Stimulated activated CD8-positive, alpha-beta memory T cell treated with anti-CD3 and anti-CD28 coated beads, Interleukin-15, amount 100 ng/mL, for 24 hours (primary cell): ENCODE data around the gene TWIST1.

ENCODE experiments used
- DNase-seq: peaks from one replicate; pipeline ENCODE4 v3.0.0-alpha.2; 2020; ENCODE audit warnings: low read depth

Gene TWIST1

GRCh38 chr7:19113002-19113350, 4.5 kb downstream of the TWIST1 start:
- no peak for DNase-seq

DNA sequence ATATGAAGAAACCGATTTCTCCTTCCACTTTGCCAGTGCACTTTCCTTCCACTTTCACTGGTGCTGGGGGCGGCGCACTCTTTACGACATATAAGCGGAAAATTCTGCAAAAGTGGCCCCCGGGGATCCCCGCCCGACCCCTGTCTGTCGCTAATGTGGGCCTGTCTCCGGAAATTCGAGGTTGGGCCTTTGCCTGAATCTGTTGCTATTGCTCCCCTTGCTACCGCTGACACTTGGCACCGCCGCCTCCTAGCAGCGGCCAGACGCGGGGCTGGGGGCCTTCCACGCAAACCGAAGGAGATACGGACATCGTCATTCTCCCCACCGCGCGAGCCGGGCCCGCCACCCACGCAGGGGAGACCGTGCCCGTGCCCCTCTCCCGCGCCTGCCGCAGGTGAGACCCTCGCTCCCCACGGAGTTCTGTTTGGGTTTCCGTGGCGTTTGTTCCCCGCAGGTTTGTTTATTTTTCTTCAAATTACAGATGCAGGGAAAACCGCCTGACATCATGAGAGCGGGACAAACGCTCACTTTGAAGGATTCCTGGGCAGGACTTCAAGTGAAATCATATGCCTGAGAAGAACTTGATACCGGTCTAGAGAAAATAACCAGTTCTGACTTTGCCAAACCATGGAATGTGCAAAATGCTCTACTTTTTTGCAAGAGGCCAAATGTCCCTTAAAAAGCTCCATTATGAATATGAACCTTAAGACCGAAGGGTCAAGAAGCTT, 5.0 kb downstream of the TWIST1 start:
- no peak for DNase-seq

DNA sequence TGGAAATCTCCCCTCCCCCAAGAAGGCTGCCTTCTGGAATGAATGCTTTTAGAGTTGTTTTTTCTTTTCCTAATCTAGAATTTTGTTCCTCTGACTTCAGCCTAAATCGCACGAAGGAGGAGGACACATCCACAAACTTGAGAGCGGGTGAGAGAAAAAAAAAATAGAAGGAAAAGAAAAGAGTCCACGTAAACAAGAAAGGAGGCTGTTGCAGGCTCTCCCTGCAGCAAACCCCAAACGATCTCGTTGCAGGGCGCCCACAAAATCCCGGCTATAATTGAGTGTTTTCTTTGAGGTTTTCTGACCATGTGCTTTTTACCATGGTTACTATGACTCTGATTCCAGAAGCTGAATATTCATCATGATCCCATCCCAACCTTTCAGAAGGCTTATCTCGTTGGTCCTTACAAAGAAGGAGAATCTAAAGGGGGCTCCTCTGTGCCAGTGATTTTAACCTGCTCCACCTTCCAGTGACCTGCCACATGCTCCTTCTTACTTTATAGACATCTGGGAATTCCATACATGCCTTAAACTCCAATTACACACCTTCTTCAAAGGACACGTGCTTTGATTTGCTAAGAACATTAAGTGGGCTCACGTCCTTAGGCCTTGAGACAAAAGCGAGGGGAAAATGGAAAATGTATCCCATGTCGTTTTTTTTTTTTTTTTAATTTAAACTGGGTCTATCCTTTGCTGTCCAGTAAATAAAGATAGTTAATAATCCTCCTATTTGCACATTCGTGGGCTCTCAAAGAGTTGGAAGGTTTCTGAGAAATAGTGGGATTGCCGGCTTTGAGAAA, 5.8 kb downstream of the TWIST1 start:
- DNase-seq: no peak

DNA sequence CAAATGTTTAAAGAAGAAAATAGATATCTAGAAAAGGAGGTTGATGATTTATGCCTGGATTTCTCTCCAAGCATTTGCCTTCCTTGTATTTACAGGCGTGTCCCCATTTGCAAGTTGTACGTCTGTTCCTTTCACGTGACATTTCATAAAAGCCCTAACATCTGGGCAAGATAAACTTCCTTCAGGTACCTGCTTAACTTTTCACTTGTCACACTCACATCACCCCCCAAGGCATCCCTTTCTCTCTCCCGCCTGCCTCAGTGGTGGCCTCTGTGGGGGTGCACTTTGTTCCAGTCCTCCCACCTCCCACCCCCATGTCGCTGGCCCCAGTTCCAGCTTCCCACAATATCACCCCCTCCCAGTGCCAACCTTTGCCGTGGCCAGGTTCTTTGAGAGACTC, 6.7 kb downstream of the TWIST1 start:
- no peak for DNase-seq

- DNase-seq: no peak
These were observed 7.3 kb downstream of the TWIST1 start for GRCh38 chr7:19110026-19110730.

DNA sequence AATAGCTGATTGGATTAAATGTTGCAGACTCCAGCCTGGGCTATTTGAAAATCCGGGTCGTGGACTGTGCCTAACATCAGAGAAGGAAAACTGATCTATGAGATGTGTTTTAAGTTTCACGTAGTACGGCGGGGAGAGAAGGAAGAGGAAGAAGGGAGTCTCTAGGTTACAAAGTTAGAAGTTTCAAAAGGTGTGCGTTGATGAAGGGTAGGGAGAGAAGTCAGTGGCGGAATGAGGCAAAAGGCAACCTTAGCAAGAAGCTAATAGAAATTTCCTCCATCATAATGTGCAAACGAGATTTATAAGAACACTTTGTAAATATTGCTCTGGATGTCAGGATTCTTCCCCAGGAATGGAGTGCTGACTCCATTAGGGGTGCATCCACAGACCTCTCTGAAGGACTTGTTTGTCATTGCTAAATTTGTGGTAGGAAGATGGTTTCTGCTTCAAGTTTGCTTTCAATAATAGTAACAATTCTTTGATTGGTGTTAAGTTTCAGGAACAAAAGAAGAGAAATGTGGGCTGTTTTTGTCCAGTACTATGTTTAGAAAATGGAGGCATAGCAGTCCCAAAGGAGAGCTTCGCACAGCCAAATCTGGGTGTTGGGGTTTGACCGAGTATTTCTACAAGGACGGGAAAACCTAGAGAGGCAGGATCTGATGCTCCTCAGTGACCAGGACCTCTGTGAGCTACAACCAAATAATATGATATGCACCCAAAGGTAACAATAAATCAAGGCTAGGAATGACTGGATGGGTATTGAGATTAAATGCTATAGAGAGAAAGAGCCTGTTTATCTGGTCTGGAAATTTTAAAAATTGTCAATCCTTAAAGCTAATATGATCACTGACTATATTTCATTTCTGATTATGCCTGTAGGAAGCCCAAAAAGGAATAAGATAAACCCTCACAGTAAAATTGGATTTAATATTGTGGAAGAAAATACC, 8.2 kb downstream of the TWIST1 start:
- DNase-seq: no peak

GRCh38 chr7:19107356-19108146, 9.9 kb downstream of the TWIST1 start:
- no peak for DNase-seq

DNA sequence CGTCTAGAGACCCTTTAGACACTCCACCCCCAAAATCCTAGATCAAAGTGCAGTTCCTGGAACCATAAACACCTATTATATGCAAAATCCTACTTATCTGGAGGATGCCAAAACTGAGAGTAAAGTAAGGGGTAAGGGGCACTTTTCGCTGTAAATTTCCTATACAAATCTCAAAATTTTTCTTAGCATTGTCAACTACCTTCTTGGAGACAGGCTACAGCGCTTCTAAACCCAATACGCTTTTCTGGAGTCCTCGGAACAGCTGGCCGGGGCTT, 10.4 kb downstream of the TWIST1 start:
- no peak for DNase-seq

DNA sequence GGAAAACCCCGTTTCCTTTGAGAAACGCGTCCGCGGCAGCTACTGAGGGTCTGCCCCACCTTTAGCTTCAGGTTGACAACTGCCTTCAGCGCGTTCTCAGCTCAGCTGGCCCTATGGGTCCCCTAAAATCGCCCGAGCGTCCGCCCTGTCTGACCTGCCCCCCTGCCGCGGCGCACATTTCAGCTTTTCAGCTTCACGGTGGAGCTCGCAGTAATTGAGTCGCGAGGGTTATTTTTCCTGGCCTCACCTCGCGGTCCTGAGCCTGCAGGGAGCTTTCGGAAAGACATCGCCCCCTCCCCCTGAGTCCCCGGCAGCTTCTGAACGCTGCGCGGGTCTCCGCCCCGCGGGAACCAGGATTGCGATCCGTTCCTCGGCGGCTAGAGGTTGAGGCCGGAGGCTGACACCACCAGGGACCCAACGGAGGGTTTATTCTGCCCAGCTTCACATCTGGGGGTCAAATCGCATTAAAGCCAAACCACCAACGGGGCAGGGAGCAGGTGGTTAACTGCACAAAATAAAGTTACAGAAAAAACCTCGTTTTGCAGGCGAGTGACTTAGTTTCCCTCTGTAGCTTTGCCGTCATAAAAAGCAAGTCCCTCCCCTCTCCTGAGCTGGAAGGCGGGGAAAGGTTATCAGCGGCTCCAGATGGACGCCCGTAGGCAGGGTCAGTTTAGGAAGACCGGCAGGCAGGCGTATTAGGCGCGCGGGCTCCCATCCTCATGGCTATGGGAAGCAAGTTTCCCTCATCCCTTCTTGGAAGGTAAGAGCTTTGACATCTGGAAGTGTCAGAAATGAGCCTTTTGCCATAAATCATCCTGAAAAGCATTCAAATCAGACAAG, 11.0 kb downstream of the TWIST1 start:
- no peak for DNase-seq

GRCh38 chr7:19105546-19105945, 11.9 kb downstream of the TWIST1 start:
- no peak for DNase-seq

GRCh38 chr7:19104811-19105210, 12.6 kb downstream of the TWIST1 start:
- DNase-seq: no peak

DNA sequence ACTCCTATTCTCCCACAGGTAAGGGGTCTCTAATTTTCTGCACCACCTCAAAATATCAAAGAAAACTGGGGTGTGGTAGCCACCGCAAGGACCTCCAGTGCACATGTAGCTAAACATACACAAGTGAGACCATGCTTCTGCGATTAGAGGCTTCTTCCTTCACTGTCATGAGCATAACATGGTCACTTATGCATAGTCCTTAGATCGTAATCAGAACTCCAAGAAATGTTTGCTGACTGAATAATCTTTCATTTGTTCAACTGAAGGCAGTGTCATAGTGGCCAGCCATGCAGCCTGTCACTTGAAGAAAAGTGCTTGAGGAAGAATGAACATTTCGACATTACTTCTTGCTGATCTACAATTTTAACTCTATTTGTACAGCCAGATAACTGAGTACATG, 14.6 kb downstream of the TWIST1 start:
- no peak for DNase-seq

- no peak for DNase-seq
These were observed 15.5 kb downstream of the TWIST1 start for GRCh38 chr7:19101909-19102308.

GRCh38 chr7:19101472-19101871, 16.0 kb downstream of the TWIST1 start:
- DNase-seq: no peak

GRCh38 chr7:19099924-19100323, 17.5 kb downstream of the TWIST1 start:
- no peak for DNase-seq

DNA sequence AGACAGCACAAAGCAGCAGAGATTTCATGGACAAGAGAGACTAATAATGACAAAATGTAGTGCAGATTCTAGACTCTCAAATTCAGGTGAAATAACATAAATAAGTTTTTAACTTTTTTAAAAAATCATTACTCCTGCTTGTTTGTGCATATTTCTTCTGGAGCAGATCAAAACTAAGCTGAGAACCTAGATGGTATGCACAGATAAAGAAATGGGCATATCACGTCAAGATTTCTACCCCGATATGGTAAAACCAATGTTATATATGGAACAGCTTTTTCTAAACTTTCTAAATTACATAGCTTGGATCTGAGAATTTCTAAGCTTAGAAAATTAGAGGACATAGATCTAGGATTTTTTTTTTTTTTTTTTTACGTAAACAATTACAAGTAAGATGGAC, 18.2 kb downstream of the TWIST1 start:
- no peak for DNase-seq

DNA sequence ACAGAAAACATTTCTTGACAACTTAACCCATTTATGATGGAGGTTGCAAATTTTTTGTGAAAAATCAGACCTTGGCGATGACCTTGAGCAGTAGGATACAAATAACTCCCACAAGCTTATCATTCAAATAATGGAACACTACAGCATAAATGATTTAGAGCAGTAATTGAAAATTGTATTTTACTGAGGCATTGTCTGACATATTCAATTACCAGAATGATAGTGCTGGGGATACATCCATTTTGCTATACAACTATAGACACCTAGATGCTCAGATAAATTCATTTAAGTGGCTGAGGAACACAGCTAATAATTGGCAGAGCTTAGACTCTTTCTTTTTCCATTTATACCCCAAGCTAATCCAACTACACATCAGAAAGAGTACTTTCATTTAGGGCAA, 18.9 kb downstream of the TWIST1 start:
- DNase-seq: no peak

- DNase-seq: no peak
These were observed 20.0 kb downstream of the TWIST1 start for GRCh38 chr7:19097165-19098055.

DNA sequence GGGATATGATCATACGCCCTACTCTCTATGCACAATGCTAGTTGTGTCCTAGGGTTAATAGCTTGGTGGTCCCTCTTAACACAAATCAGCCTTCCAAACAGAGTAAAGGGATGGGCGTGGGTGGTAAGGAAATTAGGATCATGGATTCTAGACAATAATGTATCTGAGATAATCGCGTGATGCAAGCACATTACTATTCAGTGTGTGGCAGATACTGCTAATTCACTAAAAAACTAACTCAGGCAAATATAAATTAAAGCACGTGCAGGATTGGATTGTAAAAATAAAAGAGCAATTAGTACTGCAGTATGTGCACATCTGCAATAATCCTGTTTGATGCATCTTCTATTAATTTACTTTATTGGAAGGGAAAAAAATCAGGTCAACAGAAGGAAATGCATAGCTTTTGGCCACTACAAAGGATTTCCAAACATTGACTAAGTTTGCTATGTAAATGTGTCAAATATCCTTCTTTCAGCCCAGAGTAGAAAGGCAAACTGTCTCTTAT, 22.0 kb downstream of the TWIST1 start:
- DNase-seq: no peak
